GM21786 (cell line): ENCODE measurements around the gene POGLUT2.
"Not testable (repeated sequence)": the region's sequence is repeated elsewhere in the genome, so short reads cannot be mapped to it uniquely, and the experiment has no call there.

ENCODE experiments used
- ATAC-seq: cut with Tn5 transposase; IDR thresholded peaks from one replicate; pipeline ENCODE4 v1.9.1; 2021; ENCODE audit not compliant: unreplicated experiment

POGLUT2 gene

GRCh38 chr13:102807699-102808098 is 8.9 kb upstream of the POGLUT2 start:
- no peak for ATAC-seq

GRCh38 chr13:102805680-102806079 is 6.9 kb upstream of the POGLUT2 start:
- ATAC-seq = no peak

- peak; percentile 67 for ATAC-seq
Observed at GRCh38 chr13:102800145-102801041, 1.6 kb upstream of the POGLUT2 start.

DNA sequence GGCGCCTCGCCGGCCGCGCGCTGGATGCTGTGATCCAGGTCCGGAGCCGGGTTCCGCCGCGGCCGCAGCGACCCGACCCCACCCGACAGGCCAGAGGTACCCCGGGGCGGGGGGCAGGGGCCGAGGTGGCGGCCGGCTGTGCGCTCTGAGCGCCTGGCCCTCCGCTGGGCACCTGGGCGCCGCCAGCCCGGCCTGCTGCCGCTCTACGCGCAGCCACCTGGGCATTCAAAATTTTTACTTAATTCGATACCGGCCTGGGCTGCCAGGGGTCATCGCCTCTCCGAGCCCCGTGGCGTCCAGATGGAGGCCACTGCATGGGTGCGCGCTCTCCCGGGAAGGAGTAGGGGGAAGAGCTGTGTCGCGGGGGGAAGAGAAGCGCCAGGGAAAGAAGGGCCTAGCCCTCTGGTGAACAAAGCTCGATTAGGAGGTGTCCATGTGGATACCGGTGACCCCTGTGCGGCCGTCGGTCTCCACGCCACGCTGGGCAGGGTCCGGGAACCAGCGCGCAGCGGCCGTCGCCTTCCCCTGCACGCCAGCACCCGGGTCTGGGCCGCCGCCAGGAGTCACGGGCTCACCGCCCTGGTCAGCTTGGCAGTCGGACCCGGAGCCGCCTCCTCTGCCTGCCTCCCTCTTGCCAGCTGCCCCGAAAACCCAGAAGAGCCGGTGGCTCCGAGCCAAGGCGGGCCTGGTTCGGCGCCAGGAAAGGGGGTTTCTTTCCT is 809 bp upstream of the POGLUT2 start:
- ATAC-seq = peak; percentile 3

- no peak for ATAC-seq
Observed at GRCh38 chr13:102793611-102794355, 5.0 kb downstream of the POGLUT2 start.

- ATAC-seq = no peak
Observed at GRCh38 chr13:102792396-102792795, 6.4 kb downstream of the POGLUT2 start.

- no peak for ATAC-seq
Observed at GRCh38 chr13:102788683-102789082, 10.1 kb downstream of the POGLUT2 start.

- no peak for ATAC-seq
Observed at GRCh38 chr13:102784483-102784882, 14.3 kb downstream of the POGLUT2 start.

GRCh38 chr13:102781591-102781990 is 17.2 kb downstream of the POGLUT2 start:
- ATAC-seq = no peak

DNA sequence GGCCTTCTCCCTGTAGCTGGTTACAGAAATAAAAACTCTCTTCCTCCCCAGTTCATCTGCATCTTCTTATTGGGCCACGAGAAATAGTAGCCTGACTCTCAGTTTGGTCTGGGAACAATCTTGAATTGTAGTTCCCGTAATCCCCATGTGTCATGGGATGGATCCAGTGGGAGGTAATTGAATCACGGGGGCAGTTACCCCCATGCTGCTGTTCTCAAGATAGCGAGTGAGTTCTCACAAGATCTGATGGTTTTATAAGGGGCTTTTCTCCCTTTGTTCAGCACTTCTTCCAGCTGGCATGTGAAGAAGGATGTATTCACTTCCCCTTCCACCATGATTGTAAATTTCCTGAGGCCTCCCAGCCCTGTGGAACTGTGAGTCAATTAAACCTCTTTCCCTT is 18.1 kb downstream of the POGLUT2 start:
- ATAC-seq = not testable (repeated sequence)

DNA sequence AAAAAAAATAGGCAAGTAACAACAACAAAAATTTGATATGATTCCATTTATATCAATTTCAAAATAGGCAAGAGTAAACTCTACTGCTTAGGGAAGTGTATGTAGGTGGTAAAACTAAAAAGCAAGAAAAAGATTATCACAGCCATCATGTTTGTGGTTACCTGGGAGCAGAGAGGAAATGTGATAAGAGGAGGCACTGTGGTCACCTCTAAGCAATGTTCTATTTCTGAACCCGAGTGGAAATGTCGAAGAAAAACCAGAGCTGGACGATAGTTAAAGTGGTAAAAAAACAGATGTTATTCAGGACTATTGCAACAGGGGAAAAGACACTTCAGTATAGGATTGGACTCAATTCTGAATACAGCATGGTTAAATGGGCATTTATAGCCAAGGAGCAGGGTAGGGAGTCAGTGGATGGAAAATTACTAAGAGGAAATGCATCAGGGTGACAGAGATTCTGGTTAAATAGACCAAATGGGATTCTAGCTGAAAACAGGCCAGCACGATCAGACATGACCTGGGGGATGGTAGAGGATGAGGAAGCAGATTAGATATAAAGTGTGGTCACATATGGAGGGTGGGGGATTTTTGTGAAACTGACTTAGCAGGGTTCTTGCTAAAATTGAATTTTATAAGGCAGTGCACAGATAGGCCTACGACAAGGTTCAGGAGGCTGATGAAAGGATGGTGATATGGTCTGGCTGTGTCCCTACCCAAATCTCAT is 19.2 kb downstream of the POGLUT2 start:
- no peak for ATAC-seq

- no peak for ATAC-seq
Observed at GRCh38 chr13:102777736-102778135, 21.0 kb downstream of the POGLUT2 start.

GRCh38 chr13:102776271-102776670 is 22.5 kb downstream of the POGLUT2 start:
- ATAC-seq = no peak

DNA sequence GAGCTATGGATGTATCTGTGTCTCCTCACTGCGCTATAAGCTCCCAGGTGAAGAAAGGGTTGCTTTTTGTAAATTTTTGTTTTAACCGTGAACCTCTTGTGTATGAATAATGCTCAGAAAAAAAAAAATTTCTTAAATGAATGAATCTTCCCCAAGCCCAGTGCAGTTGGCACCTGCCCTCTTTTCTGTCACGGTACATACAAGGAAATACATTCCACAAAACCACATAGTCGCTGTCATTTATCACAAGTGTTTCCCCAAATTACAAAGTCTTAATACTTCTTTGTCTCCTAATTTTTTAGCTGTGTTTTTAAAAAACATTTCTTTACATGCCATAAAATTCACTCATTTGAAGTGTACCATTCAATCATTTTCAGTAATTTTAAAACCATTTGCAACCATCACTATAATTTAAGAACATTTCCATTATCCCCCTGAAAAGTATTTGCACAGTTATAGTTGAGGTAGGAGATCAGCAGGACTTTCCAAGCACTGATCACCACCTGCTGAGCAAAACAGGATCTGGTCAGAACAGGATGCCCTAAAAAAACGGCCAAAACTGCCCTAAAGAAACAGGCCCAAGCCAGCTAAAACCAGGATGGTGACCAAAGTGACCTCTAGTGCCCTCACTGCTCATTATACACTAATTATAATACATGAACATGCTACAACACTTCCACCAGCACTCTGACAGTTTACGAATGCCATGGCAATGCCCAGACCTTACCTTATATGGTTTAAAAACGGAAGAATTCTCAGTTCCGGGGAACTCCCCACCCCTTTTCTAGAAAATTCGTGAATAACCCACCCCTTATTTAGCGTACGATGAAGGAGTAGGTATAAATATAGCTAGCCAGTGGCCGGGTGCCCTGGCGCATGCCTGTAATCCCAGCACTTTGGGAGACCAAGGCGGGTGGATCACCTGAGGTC is 23.9 kb downstream of the POGLUT2 start:
- ATAC-seq = no peak

DNA sequence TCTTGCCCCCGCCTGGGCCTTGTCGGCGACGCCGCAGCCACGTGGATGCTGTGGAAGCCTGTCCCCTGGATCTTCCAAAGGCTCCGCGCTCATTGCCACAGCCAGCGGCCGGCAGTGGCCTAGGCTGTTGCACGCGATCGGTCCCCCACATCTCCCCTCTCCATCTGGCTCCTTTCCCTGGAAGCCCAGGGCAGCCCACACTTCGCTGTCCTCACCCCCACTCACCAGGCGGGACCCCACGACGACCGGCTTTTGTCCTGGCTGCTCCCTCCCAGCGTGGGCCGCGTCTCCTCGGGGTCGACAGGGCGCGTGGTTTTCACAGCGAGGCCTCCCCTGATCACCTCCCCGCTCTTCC is 24.6 kb downstream of the POGLUT2 start:
- no peak for ATAC-seq

DNA sequence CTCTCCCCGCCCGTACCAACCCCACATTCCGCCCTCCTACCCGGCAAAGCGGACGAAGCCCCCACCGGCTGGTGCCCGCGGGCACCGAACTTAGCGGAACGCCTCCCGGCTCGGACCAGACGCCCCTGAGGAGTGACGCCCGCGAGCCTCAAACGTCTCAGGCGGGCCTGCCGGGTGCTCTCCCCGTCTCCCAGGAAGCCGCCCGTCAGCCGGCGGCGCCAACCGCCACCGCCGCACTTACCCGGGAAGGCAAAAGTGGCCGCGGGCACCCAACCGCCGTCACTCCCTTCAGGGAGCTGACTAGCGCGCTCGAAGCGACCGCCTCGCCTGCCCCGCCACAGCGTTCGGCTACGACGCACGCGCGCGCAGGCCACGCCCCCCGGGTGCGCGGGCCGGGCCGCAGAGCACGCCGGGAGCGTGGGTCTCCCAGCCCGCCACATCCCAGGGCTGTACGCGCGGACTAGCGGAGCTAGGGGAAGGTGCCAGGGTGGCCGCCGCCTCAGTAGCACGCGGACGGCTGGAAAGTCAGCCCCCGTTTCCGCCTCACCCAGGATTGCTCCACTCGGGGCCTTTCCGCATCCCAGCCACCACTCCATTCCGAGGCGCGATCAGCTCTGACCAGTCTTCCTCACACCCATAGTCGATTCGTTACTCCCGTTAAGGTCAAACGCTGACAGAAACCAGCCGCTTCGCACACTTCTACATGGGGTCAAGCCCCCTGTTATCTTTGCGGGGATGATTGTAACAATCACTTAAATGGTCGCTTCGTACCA is 25.1 kb downstream of the POGLUT2 start, which contains the start of gene TEX30:
TSS of gene TEX30 (minus strand) at position 346 of the 773 bp plus-strand sequence. CDS start 3,760 bp downstream, outside the sequence.
- peak; percentile 90 for ATAC-seq

GRCh38 chr13:102772042-102772425 is 26.7 kb downstream of the POGLUT2 start:
- no peak for ATAC-seq

- ATAC-seq = no peak
Observed at GRCh38 chr13:102771298-102772041, 27.3 kb downstream of the POGLUT2 start.
